Body of pancreas (tissue), 4 donors: ENCODE measurements around the gene HMGN3.

Experiments
- CTCF ChIP-seq, 7 experiments: fragments of 450-650 bp in 4 of 7; fragments of 200-600 bp in 3 of 7; sonication (generic) in 3 of 7; IDR thresholded peaks; one replicate each; pipeline ENCODE4 v1.5.1; 2016 to 2019; ENCODE audit warnings: antibody characterized with exemption in 7 of 7
- POLR2A ChIP-seq, 3 donors: fragments of 450-650 bp; IDR thresholded peaks; one replicate each; pipeline ENCODE4 v1.6.1; 2016; ENCODE audit warnings: antibody characterized with exemption in 3 of 3, mild to moderate bottlenecking in 2 of 3

GRCh38 chr6:79260772-79261171 is 26.3 kb upstream of the HMGN3 start:
- TF ChIP-seq CTCF (IDR thresholded peaks at IDR 0.05) (no peak), POLR2A (IDR thresholded peaks at IDR 0.05) (no peak)
